Measurements from ENCODE around the gene GLB1L. TPM values are rescaled to one million over a fixed set of nuclear protein-coding genes. Genes with fewer than 3 reads are reported as not detected.

Gene GLB1L
- polyA plus RNA-seq, 1 donor (not counting 4 experiments of a cell fraction or from before 2014, with no cell fraction given), result 5.2 TPM

DNA sequence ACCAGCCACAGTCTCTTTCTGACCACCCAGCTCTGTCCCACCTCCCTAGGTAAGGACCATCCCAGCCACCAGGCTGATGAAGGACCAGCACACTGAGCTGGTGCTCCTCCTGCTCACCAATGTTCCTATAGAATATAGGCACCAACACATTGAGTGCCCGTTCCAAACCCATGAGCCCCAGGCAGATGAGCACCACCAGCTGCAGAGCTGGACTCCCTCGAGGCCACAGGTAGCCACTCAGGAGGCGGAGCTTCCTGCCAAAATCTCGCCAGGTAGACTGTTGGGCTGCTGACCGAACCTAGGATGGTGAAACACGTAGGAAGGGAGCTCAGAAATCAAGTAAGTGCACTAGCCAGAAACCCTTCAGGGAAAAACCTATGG lies 28.7 kb downstream of the GLB1L start:
- H3K9ac ChIP-seq (ENCODE audit: control insufficient read depth, extremely low read depth, insufficient read depth, low read length), result no peak overlapping the region
- H3K36me3 ChIP-seq (ENCODE audit: control insufficient read depth in 2 of 2, extremely low read depth in 1 of 2, insufficient read depth in 2 of 2, low read length in 2 of 2), result peaks cover 13 to 37% of the 10 kb centered on the region in 2 experiments
- no peaks in the 10 kb centered on the region for H3K79me2 ChIP-seq (ENCODE audit: control insufficient read depth, insufficient read depth, low read length)
- dilution Hi-C loops (cut with MboI; ENCODE audit: extremely low pct_ligation_motif_present, low sequenced_read_pairs), result no loop called here
- no peaks in the 10 kb centered on the region for H4K20me1 ChIP-seq (ENCODE audit: control insufficient read depth, extremely low read depth, insufficient read depth, low read length)
- DNase-seq (ENCODE audit: low read depth, low spot score), result no peak
- H3K27me3 ChIP-seq (ENCODE audit: control insufficient read depth, extremely low read depth, insufficient read depth, low read length), result no peaks in the 10 kb centered on the region
- no peaks in the 10 kb centered on the region for H3K9me1 ChIP-seq (ENCODE audit: control insufficient read depth, extremely low read depth, insufficient read depth, low read length)
- no peak overlapping the region for H3K4me2 ChIP-seq (ENCODE audit: control insufficient read depth, extremely low read depth, insufficient read depth, low read depth, low read length)
- H2AFZ ChIP-seq (ENCODE audit: control insufficient read depth, low read length), result no peak overlapping the region
- TF ChIP-seq EZH2 (IDR thresholded peaks at IDR 0.05; ENCODE audit: low read length), result no peak
- TF ChIP-seq, protein P1, sequence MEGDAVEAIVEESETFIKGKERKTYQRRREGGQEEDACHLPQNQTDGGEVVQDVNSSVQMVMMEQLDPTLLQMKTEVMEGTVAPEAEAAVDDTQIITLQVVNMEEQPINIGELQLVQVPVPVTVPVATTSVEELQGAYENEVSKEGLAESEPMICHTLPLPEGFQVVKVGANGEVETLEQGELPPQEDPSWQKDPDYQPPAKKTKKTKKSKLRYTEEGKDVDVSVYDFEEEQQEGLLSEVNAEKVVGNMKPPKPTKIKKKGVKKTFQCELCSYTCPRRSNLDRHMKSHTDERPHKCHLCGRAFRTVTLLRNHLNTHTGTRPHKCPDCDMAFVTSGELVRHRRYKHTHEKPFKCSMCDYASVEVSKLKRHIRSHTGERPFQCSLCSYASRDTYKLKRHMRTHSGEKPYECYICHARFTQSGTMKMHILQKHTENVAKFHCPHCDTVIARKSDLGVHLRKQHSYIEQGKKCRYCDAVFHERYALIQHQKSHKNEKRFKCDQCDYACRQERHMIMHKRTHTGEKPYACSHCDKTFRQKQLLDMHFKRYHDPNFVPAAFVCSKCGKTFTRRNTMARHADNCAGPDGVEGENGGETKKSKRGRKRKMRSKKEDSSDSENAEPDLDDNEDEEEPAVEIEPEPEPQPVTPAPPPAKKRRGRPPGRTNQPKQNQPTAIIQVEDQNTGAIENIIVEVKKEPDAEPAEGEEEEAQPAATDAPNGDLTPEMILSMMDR (optimal IDR thresholded peaks at IDR 0.05 in 1 of 3, IDR thresholded peaks at IDR 0.05 in 1 of 3, conservative IDR thresholded peaks at IDR 0.05 in 1 of 3; ENCODE audit: extremely low read depth in 1 of 3, insufficient read depth in 2 of 3, low read length in 3 of 3), result no peak
- H3K4me1 ChIP-seq (ENCODE audit: control insufficient read depth, extremely low read depth, insufficient read depth, low read length), result peaks cover 18% of the 10 kb centered on the region
- FAIRE-seq, result no peak
- H3K27ac ChIP-seq (ENCODE audit: control insufficient read depth, insufficient read depth, low read length), result no peak overlapping the region
- H3K9me3 ChIP-seq (ENCODE audit: control insufficient read depth, low read depth, low read length), result no peaks in the 10 kb centered on the region
- H3K4me3 ChIP-seq (ENCODE audit: control insufficient read depth in 2 of 3, extremely low read depth in 1 of 3, insufficient read depth in 2 of 3, low read depth in 1 of 3, low read length in 3 of 3), result no peak overlapping the region

DNA sequence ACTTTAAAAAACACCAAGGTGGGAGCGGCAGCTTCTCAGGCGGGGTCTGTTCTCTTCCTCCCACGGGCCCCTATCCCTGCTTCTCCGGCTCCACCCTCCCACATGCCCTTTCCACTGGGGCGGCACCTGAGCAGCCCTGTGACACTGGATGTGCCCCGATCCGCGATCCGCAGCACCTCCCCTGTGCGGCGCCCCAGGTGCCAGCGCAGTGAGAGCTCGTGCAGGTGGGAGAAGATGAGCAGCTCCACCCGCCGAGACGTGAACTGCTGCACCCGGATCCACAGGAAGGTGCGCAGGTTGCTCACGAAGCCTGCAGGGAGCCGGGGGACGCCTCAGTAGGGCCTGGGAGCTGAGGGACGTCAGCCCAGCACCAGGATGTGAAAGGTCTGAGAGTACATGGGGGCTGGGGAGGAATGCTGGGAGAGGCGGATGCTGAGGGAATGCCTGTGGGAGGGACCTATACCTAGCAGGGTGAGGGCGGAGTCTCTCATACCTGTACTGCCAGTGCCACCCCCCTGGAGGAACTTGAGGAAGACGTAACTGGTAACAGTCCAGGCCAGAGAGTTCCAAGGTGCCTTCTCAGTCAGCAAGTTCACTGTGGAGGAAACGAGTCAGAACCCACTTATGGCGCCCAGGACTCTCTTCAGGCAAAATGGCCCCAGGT lies 29.2 kb downstream of the GLB1L start:
- no peak overlapping the region for H3K4me2 ChIP-seq (ENCODE audit: control insufficient read depth, extremely low read depth, insufficient read depth, low read depth, low read length)
- H3K9me3 ChIP-seq (ENCODE audit: control insufficient read depth, low read depth, low read length), result no peaks in the 10 kb centered on the region
- dilution Hi-C loops (cut with MboI; ENCODE audit: extremely low pct_ligation_motif_present, low sequenced_read_pairs), result no loop called here
- FAIRE-seq, result no peak
- peaks cover 18% of the 10 kb centered on the region for H3K4me1 ChIP-seq (ENCODE audit: control insufficient read depth, extremely low read depth, insufficient read depth, low read length)
- no peaks in the 10 kb centered on the region for H3K27me3 ChIP-seq (ENCODE audit: control insufficient read depth, extremely low read depth, insufficient read depth, low read length)
- no peak overlapping the region for H3K4me3 ChIP-seq (ENCODE audit: control insufficient read depth in 2 of 3, extremely low read depth in 1 of 3, insufficient read depth in 2 of 3, low read depth in 1 of 3, low read length in 3 of 3)
- H2AFZ ChIP-seq (ENCODE audit: control insufficient read depth, low read length), result no peak overlapping the region
- peaks cover 17 to 33% of the 10 kb centered on the region in 2 experiments for H3K36me3 ChIP-seq (ENCODE audit: control insufficient read depth in 2 of 2, extremely low read depth in 1 of 2, insufficient read depth in 2 of 2, low read length in 2 of 2)
- TF ChIP-seq, protein P1 (optimal IDR thresholded peaks at IDR 0.05 in 1 of 3, IDR thresholded peaks at IDR 0.05 in 1 of 3, conservative IDR thresholded peaks at IDR 0.05 in 1 of 3; ENCODE audit: extremely low read depth in 1 of 3, insufficient read depth in 2 of 3, low read length in 3 of 3), result no peak
- TF ChIP-seq EZH2 (IDR thresholded peaks at IDR 0.05; ENCODE audit: low read length), result no peak
- H4K20me1 ChIP-seq (ENCODE audit: control insufficient read depth, extremely low read depth, insufficient read depth, low read length), result no peaks in the 10 kb centered on the region
- no peak for DNase-seq (ENCODE audit: low read depth, low spot score)
- no peaks in the 10 kb centered on the region for H3K79me2 ChIP-seq (ENCODE audit: control insufficient read depth, insufficient read depth, low read length)
- H3K27ac ChIP-seq (ENCODE audit: control insufficient read depth, insufficient read depth, low read length), result no peak overlapping the region
- no peak overlapping the region for H3K9ac ChIP-seq (ENCODE audit: control insufficient read depth, extremely low read depth, insufficient read depth, low read length)
- H3K9me1 ChIP-seq (ENCODE audit: control insufficient read depth, extremely low read depth, insufficient read depth, low read length), result no peaks in the 10 kb centered on the region
